Putamen (tissue), 1 donor: ENCODE data around the gene CLGN.

Source experiments
- DNase-seq: peaks from one replicate; pipeline ENCODE4 v3.0.0-alpha.2; 2016; ENCODE audit warnings: low spot score

The CLGN gene

GRCh38 chr4:140382732-140383131, 44.7 kb downstream of the CLGN start:
- no peak for DNase-seq

- DNase-seq, result no peak
Measured at GRCh38 chr4:140374130-140374477, 53.3 kb downstream of the CLGN start.

- peak; percentile 99 for DNase-seq
Measured at GRCh38 chr4:140373328-140374129, 53.9 kb downstream of the CLGN start, which contains the start of gene SCOC. Gene SCOC (plus strand): TSS chr4:140373646. CDS start chr4:140379171, 5,525 bp downstream.

GRCh38 chr4:140372751-140373327, 54.6 kb downstream of the CLGN start:
- DNase-seq, result peak; percentile 47

- DNase-seq, result no peak
Measured at GRCh38 chr4:140368686-140369085, 58.8 kb downstream of the CLGN start.

GRCh38 chr4:140367738-140368137, 59.7 kb downstream of the CLGN start:
- DNase-seq, result no peak

- DNase-seq, result no peak
Measured at GRCh38 chr4:140363558-140363957, 63.9 kb downstream of the CLGN start.

- DNase-seq, result no peak
Measured at GRCh38 chr4:140363051-140363450, 64.4 kb downstream of the CLGN start.

GRCh38 chr4:140361099-140361498, 66.3 kb downstream of the CLGN start:
- DNase-seq, result no peak

- peak; percentile 56 for DNase-seq
Measured at GRCh38 chr4:140359562-140360427, 67.7 kb downstream of the CLGN start.

GRCh38 chr4:140358281-140358680, 69.2 kb downstream of the CLGN start:
- DNase-seq, result no peak

- no peak for DNase-seq
Measured at GRCh38 chr4:140357868-140358267, 69.6 kb downstream of the CLGN start.

- no peak for DNase-seq
Measured at GRCh38 chr4:140355288-140355687, 72.2 kb downstream of the CLGN start.

- no peak for DNase-seq
Measured at GRCh38 chr4:140353786-140354185, 73.7 kb downstream of the CLGN start.

GRCh38 chr4:140351093-140352075, 76.1 kb downstream of the CLGN start:
- DNase-seq, result peak; percentile 42

GRCh38 chr4:140349816-140350215, 77.6 kb downstream of the CLGN start:
- no peak for DNase-seq

GRCh38 chr4:140346136-140346535, 81.3 kb downstream of the CLGN start:
- DNase-seq, result peak; percentile 35

- peak; percentile 76 for DNase-seq
Measured at GRCh38 chr4:140344621-140345020, 82.8 kb downstream of the CLGN start.

GRCh38 chr4:140344101-140344500, 83.3 kb downstream of the CLGN start:
- peak; percentile 39 for DNase-seq

- no peak for DNase-seq
Measured at GRCh38 chr4:140343303-140343702, 84.1 kb downstream of the CLGN start.

GRCh38 chr4:140342620-140343019, 84.8 kb downstream of the CLGN start:
- no peak for DNase-seq
